Measurements from ENCODE around the gene ORAI3.

ORAI3 gene

DNA sequence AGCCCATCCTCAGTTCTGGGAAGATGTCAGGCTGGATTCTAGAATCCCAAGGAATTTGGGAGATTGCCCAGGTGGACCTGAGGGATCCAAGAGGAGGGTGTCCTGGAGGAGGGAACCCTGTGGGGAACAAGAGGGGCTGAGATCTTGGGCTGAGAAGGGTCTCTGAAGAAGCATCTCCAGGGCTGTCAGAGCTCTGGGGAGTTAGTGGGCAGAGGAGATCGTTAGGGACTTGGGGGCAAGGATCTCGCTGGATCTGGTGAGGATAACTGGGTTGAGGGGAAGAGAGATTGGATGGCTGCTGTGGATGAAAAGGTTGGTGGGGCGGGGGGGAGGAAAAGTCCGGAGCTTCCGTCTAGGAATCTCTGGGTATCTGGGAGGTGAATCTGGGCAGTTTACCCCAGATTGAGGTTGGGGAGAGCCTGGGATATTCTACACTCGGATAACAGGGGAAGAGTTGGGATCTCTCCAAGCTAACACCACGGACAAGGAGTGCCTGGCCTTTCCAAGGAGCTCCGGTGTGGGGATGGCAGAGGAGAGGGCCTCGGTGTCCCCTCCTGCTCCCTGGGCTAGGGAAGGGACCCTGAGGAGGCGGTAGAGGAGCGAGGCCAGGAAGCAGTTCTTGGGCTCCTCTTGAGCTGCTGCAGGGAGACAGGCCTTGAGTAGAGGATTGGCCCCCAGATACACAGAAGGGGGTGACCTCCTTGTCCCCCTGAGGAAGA is 23.8 kb upstream of the ORAI3 start:
- peaks cover 17% of the 10 kb centered on the region for H3K79me1 ChIP-seq (ENCODE audit: low read length)
- peak overlapping the region; percentile 56 for H3K4ac ChIP-seq (ENCODE audit: low read depth, low read length)
- H3K4me3 ChIP-seq (ENCODE audit: low read depth, low read length) = peak overlapping the region; percentile 6
- H4K12ac ChIP-seq (ENCODE audit: low read depth, low read length) = no peak overlapping the region
- no peak overlapping the region for H2AK5ac ChIP-seq (ENCODE audit: low read length)
- WGBS (ENCODE audit: extremely low coverage, insufficient coverage, insufficient read length) = no CpG with 5 or more reads among the region's 11 CpGs
- H3K18ac ChIP-seq (ENCODE audit: low read length) = peak overlapping the region; percentile 36
- H3K9me3 ChIP-seq (ENCODE audit: insufficient read depth, low read depth, low read length) = no peaks in the 10 kb centered on the region
- no peaks in the 10 kb centered on the region for H3K27me3 ChIP-seq (ENCODE audit: insufficient read depth, low read length)
- peaks cover 35 to 41% of the 10 kb centered on the region in 2 experiments for H3K36me3 ChIP-seq (ENCODE audit: control insufficient read depth in 1 of 2, insufficient read depth in 2 of 2, low read length in 2 of 2)
- no peak overlapping the region for H3K23ac ChIP-seq (ENCODE audit: low read length)
- no peak overlapping the region for H2AFZ ChIP-seq (ENCODE audit: insufficient read depth, low read length, poor library complexity)
- H2BK12ac ChIP-seq (ENCODE audit: low read length) = no peak overlapping the region
- H3K79me2 ChIP-seq (ENCODE audit: control insufficient read depth, insufficient read depth, low read length, poor library complexity) = peaks cover 9% of the 10 kb centered on the region
- H4K8ac ChIP-seq (ENCODE audit: low read depth, low read length) = no peak overlapping the region
- H3K14ac ChIP-seq (ENCODE audit: low read length) = peak overlapping the region; percentile 32
- no peak for DNase-seq
- no peak overlapping the region for H2BK120ac ChIP-seq (ENCODE audit: insufficient read depth, low read length, poor library complexity)
- H3K4me1 ChIP-seq (ENCODE audit: control insufficient read depth in 1 of 2, insufficient read depth in 2 of 2, low read length in 2 of 2) = peaks cover 4 to 5% of the 10 kb centered on the region in 2 experiments
- peak overlapping the region; percentile 84 for H3K4me2 ChIP-seq (ENCODE audit: low read length)
- H2BK5ac ChIP-seq (ENCODE audit: low read depth, low read length, poor library complexity) = no peak overlapping the region
- peak overlapping the region; percentile 45 for H4K91ac ChIP-seq (ENCODE audit: low read depth, low read length)
- H3K27ac ChIP-seq (ENCODE audit: low read depth, low read length) = no peak overlapping the region
- no peak overlapping the region for H3K9ac ChIP-seq (ENCODE audit: low read length)

DNA sequence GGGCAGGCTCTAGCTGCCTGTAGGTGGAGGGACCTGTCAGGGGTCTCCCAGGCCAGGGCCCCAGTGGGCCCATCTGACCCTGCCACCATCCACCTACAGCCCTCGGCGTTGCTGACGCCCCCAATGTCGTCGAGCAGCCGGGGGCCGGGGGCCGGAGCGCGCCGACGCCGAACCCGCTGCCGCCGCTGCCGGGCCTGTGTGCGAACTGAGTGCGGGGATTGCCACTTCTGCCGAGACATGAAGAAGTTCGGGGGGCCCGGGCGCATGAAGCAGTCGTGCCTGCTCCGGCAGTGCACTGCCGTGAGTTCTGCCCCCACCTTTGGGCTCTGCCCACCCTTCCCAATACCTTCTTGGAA is 23.3 kb upstream of the ORAI3 start:
- H3K9me3 ChIP-seq (ENCODE audit: insufficient read depth, low read depth, low read length) = no peaks in the 10 kb centered on the region
- no peak overlapping the region for H4K91ac ChIP-seq (ENCODE audit: low read depth, low read length)
- no peak overlapping the region for H2BK12ac ChIP-seq (ENCODE audit: low read length)
- no peak overlapping the region for H2AK5ac ChIP-seq (ENCODE audit: low read length)
- no peak overlapping the region for H2AFZ ChIP-seq (ENCODE audit: insufficient read depth, low read length, poor library complexity)
- H3K4me2 ChIP-seq (ENCODE audit: low read length) = no peak overlapping the region
- H3K23ac ChIP-seq (ENCODE audit: low read length) = no peak overlapping the region
- no peak overlapping the region for H3K27ac ChIP-seq (ENCODE audit: low read depth, low read length)
- no peak overlapping the region for H2BK5ac ChIP-seq (ENCODE audit: low read depth, low read length, poor library complexity)
- peaks cover 9% of the 10 kb centered on the region for H3K79me2 ChIP-seq (ENCODE audit: control insufficient read depth, insufficient read depth, low read length, poor library complexity)
- H4K8ac ChIP-seq (ENCODE audit: low read depth, low read length) = no peak overlapping the region
- peaks cover 4 to 5% of the 10 kb centered on the region in 2 experiments for H3K4me1 ChIP-seq (ENCODE audit: control insufficient read depth in 1 of 2, insufficient read depth in 2 of 2, low read length in 2 of 2)
- H3K14ac ChIP-seq (ENCODE audit: low read length) = no peak overlapping the region
- H4K12ac ChIP-seq (ENCODE audit: low read depth, low read length) = no peak overlapping the region
- no CpG with 5 or more reads among the region's 26 CpGs for WGBS (ENCODE audit: extremely low coverage, insufficient coverage, insufficient read length)
- H3K36me3 ChIP-seq (ENCODE audit: control insufficient read depth in 1 of 2, insufficient read depth in 2 of 2, low read length in 2 of 2) = peaks cover 40 to 47% of the 10 kb centered on the region in 2 experiments
- no peak overlapping the region for H3K18ac ChIP-seq (ENCODE audit: low read length)
- no peaks in the 10 kb centered on the region for H3K27me3 ChIP-seq (ENCODE audit: insufficient read depth, low read length)
- H3K4me3 ChIP-seq (ENCODE audit: low read depth, low read length) = no peak overlapping the region
- no peak overlapping the region for H2BK120ac ChIP-seq (ENCODE audit: insufficient read depth, low read length, poor library complexity)
- peaks cover 17% of the 10 kb centered on the region for H3K79me1 ChIP-seq (ENCODE audit: low read length)
- no peak overlapping the region for H3K4ac ChIP-seq (ENCODE audit: low read depth, low read length)
- DNase-seq = no peak
- H3K9ac ChIP-seq (ENCODE audit: low read length) = no peak overlapping the region

- Histone ChIP-seq H3K4me2 (ENCODE audit: low read length) (no peak overlapping the region), H4K12ac (ENCODE audit: low read depth, low read length) (no peak overlapping the region), H3K36me3 (ENCODE audit: control insufficient read depth in 1 of 2, insufficient read depth in 2 of 2, low read length in 2 of 2) (peaks cover 46 to 53% of the 10 kb centered on the region in 2 experiments), H2BK5ac (ENCODE audit: low read depth, low read length, poor library complexity) (no peak overlapping the region), H4K8ac (ENCODE audit: low read depth, low read length) (no peak overlapping the region), H3K14ac (ENCODE audit: low read length) (no peak overlapping the region), H3K18ac (ENCODE audit: low read length) (no peak overlapping the region), H2BK12ac (ENCODE audit: low read length) (no peak overlapping the region), H3K27ac (ENCODE audit: low read depth, low read length) (no peak overlapping the region), H3K9ac (ENCODE audit: low read length) (no peak overlapping the region), H3K79me1 (ENCODE audit: low read length) (peaks cover 17% of the 10 kb centered on the region), H3K4me1 (ENCODE audit: control insufficient read depth in 1 of 2, insufficient read depth in 2 of 2, low read length in 2 of 2) (peaks cover 4 to 5% of the 10 kb centered on the region in 2 experiments), H3K4me3 (ENCODE audit: low read depth, low read length) (no peak overlapping the region), H3K23ac (ENCODE audit: low read length) (no peak overlapping the region), H3K79me2 (ENCODE audit: control insufficient read depth, insufficient read depth, low read length, poor library complexity) (peaks cover 9% of the 10 kb centered on the region), H2BK120ac (ENCODE audit: insufficient read depth, low read length, poor library complexity) (no peak overlapping the region), H3K9me3 (ENCODE audit: insufficient read depth, low read depth, low read length) (no peaks in the 10 kb centered on the region), H3K4ac (ENCODE audit: low read depth, low read length) (no peak overlapping the region), H3K27me3 (ENCODE audit: insufficient read depth, low read length) (no peaks in the 10 kb centered on the region), H2AK5ac (ENCODE audit: low read length) (no peak overlapping the region), H2AFZ (ENCODE audit: insufficient read depth, low read length, poor library complexity) (no peak overlapping the region), H4K91ac (ENCODE audit: low read depth, low read length) (no peak overlapping the region)
- no peak for DNase-seq
- no CpG with 5 or more reads among the region's 10 CpGs for WGBS (ENCODE audit: extremely low coverage, insufficient coverage, insufficient read length)
Measured at GRCh38 chr16:30925995-30926811, 22.7 kb upstream of the ORAI3 start.

DNA sequence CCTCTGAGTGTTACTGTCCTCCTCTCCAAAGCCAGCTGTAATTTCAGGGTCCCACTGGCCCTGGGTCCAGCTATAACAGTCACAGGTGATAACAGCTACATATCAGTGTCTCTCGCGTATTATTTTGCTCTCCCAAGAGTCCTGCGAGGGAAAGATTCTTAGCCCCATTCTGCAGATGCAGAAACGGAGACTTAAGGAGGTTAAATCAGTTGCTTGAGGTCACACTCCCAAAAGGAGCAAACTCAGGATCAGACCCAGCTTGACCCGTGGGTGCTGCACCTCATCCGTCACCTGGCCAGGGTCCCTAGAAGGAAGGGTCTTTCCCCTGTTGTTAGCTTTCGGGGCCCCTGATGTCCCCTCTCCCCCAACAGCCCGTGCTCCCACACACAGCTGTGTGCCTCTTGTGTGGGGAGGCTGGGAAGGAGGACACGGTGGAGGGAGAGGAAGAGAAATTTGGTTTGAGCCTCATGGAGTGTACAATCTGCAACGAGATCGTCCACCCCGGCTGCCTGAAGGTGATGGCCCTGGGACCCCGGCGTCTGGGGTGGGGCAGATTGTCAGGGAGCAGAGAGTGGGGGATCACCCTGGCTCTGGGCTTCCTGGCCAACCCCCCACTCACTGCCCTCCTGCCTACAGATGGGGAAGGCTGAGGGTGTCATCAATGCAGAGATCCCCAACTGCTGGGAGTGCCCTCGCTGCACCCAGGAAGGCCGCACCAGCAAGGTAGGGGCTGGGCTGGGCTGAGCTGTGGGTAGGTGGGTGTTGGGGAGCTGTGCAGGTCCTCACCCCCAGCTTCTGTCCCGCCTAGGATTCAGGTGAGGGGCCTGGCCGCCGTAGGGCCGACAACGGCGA is 21.7 kb upstream of the ORAI3 start:
- no CpG with 5 or more reads among the region's 22 CpGs for WGBS (ENCODE audit: extremely low coverage, insufficient coverage, insufficient read length)
- peak overlapping the region; percentile 82 for H4K12ac ChIP-seq (ENCODE audit: low read depth, low read length)
- H3K23ac ChIP-seq (ENCODE audit: low read length) = no peak overlapping the region
- no peak overlapping the region for H3K9ac ChIP-seq (ENCODE audit: low read length)
- no peak overlapping the region for H2BK12ac ChIP-seq (ENCODE audit: low read length)
- H2AFZ ChIP-seq (ENCODE audit: insufficient read depth, low read length, poor library complexity) = no peak overlapping the region
- H4K91ac ChIP-seq (ENCODE audit: low read depth, low read length) = no peak overlapping the region
- no peak overlapping the region for H3K4me2 ChIP-seq (ENCODE audit: low read length)
- no peak overlapping the region for H3K4ac ChIP-seq (ENCODE audit: low read depth, low read length)
- no peak overlapping the region for H3K4me3 ChIP-seq (ENCODE audit: low read depth, low read length)
- H3K18ac ChIP-seq (ENCODE audit: low read length) = peak overlapping the region; percentile 15
- no peak overlapping the region for H3K27ac ChIP-seq (ENCODE audit: low read depth, low read length)
- no peak overlapping the region for H4K8ac ChIP-seq (ENCODE audit: low read depth, low read length)
- H2AK5ac ChIP-seq (ENCODE audit: low read length) = no peak overlapping the region
- H3K79me2 ChIP-seq (ENCODE audit: control insufficient read depth, insufficient read depth, low read length, poor library complexity) = peaks cover 6% of the 10 kb centered on the region
- H3K14ac ChIP-seq (ENCODE audit: low read length) = no peak overlapping the region
- H3K4me1 ChIP-seq (ENCODE audit: control insufficient read depth in 1 of 2, insufficient read depth in 2 of 2, low read length in 2 of 2) = peaks cover 4 to 5% of the 10 kb centered on the region in 2 experiments
- no peak overlapping the region for H2BK5ac ChIP-seq (ENCODE audit: low read depth, low read length, poor library complexity)
- H3K27me3 ChIP-seq (ENCODE audit: insufficient read depth, low read length) = no peaks in the 10 kb centered on the region
- no peaks in the 10 kb centered on the region for H3K9me3 ChIP-seq (ENCODE audit: insufficient read depth, low read depth, low read length)
- H3K36me3 ChIP-seq (ENCODE audit: control insufficient read depth in 1 of 2, insufficient read depth in 2 of 2, low read length in 2 of 2) = peaks cover 50 to 60% of the 10 kb centered on the region in 2 experiments
- DNase-seq = no peak
- no peak overlapping the region for H2BK120ac ChIP-seq (ENCODE audit: insufficient read depth, low read length, poor library complexity)
- H3K79me1 ChIP-seq (ENCODE audit: low read length) = peaks cover 12% of the 10 kb centered on the region

Data from trophoblast cell (in vitro differentiated cells and primary cell).